ENCODE data around the gene MICOS13.

MICOS13 gene

GRCh38 chr19:5672708-5673459 is 7.4 kb downstream of the MICOS13 start:
- Histone ChIP-seq H3K4me3 (ENCODE audit: low read depth in 1 of 2, low read length in 2 of 2) (no peak overlapping the region), H3K36me3 (ENCODE audit: insufficient read depth, low read length) (peaks cover 13% of the 10 kb centered on the region), H3K4me1 (ENCODE audit: insufficient read depth, low read length) (no peaks in the 10 kb centered on the region), H3K9ac (ENCODE audit: low read length) (no peak overlapping the region), H3K9me3 (ENCODE audit: low read length) (no peaks in the 10 kb centered on the region), H3K27ac (ENCODE audit: low read depth, low read length) (no peak overlapping the region), H3K27me3 (ENCODE audit: control insufficient read depth in 1 of 2, insufficient read depth in 2 of 2, low read length in 2 of 2) (no peaks in the 10 kb centered on the region)

- peaks cover 25% of the 10 kb centered on the region for H3K36me3 ChIP-seq (ENCODE audit: insufficient read depth, low read length)
Observed at GRCh38 chr19:5671600-5671999, 8.7 kb downstream of the MICOS13 start.

GRCh38 chr19:5669212-5669611 is 11.1 kb downstream of the MICOS13 start:
- Histone ChIP-seq H3K4me3 (ENCODE audit: low read depth in 1 of 2, low read length in 2 of 2) (no peak overlapping the region), H3K9me3 (ENCODE audit: low read length) (no peaks in the 10 kb centered on the region), H3K36me3 (ENCODE audit: insufficient read depth, low read length) (peaks cover 48% of the 10 kb centered on the region), H3K27me3 (ENCODE audit: control insufficient read depth in 1 of 2, insufficient read depth in 2 of 2, low read length in 2 of 2) (no peaks in the 10 kb centered on the region), H3K4me1 (ENCODE audit: insufficient read depth, low read length) (no peaks in the 10 kb centered on the region), H3K27ac (ENCODE audit: low read depth, low read length) (no peak overlapping the region), H3K9ac (ENCODE audit: low read length) (no peak overlapping the region)

More at GRCh38 chr19:5671600-5671999, 8.7 kb downstream of the MICOS13 start:
- H3K9me3 ChIP-seq (ENCODE audit: low read length) = no peaks in the 10 kb centered on the region
- H3K9ac ChIP-seq (ENCODE audit: low read length) = no peak overlapping the region
- H3K4me3 ChIP-seq (ENCODE audit: low read depth in 1 of 2, low read length in 2 of 2) = no peak overlapping the region
- H3K27me3 ChIP-seq (ENCODE audit: control insufficient read depth in 1 of 2, insufficient read depth in 2 of 2, low read length in 2 of 2) = no peaks in the 10 kb centered on the region
- H3K4me1 ChIP-seq (ENCODE audit: insufficient read depth, low read length) = no peaks in the 10 kb centered on the region
- H3K27ac ChIP-seq (ENCODE audit: low read depth, low read length) = no peak overlapping the region

GRCh38 chr19:5667751-5668271 is 12.5 kb downstream of the MICOS13 start:
- Histone ChIP-seq H3K9ac (ENCODE audit: low read length) (no peak overlapping the region), H3K36me3 (ENCODE audit: insufficient read depth, low read length) (peaks cover 58% of the 10 kb centered on the region), H3K9me3 (ENCODE audit: low read length) (no peaks in the 10 kb centered on the region), H3K4me1 (ENCODE audit: insufficient read depth, low read length) (no peaks in the 10 kb centered on the region), H3K27ac (ENCODE audit: low read depth, low read length) (no peak overlapping the region), H3K27me3 (ENCODE audit: control insufficient read depth in 1 of 2, insufficient read depth in 2 of 2, low read length in 2 of 2) (no peaks in the 10 kb centered on the region), H3K4me3 (ENCODE audit: low read depth in 1 of 2, low read length in 2 of 2) (no peak overlapping the region)

- H3K4me1 ChIP-seq (ENCODE audit: insufficient read depth, low read length) = no peaks in the 10 kb centered on the region
- no peak overlapping the region for H3K9ac ChIP-seq (ENCODE audit: low read length)
- H3K27me3 ChIP-seq (ENCODE audit: control insufficient read depth in 1 of 2, insufficient read depth in 2 of 2, low read length in 2 of 2) = no peaks in the 10 kb centered on the region
- peaks cover 58% of the 10 kb centered on the region for H3K36me3 ChIP-seq (ENCODE audit: insufficient read depth, low read length)
- H3K27ac ChIP-seq (ENCODE audit: low read depth, low read length) = no peak overlapping the region
- no peaks in the 10 kb centered on the region for H3K9me3 ChIP-seq (ENCODE audit: low read length)
- H3K4me3 ChIP-seq (ENCODE audit: low read depth in 1 of 2, low read length in 2 of 2) = no peak overlapping the region
Observed at GRCh38 chr19:5666921-5667610, 13.2 kb downstream of the MICOS13 start.

GRCh38 chr19:5665781-5666513 is 14.4 kb downstream of the MICOS13 start:
- H3K4me1 ChIP-seq (ENCODE audit: insufficient read depth, low read length) = no peaks in the 10 kb centered on the region
- H3K9me3 ChIP-seq (ENCODE audit: low read length) = no peaks in the 10 kb centered on the region
- H3K36me3 ChIP-seq (ENCODE audit: insufficient read depth, low read length) = peaks cover 67% of the 10 kb centered on the region
- no peak overlapping the region for H3K27ac ChIP-seq (ENCODE audit: low read depth, low read length)
- H3K27me3 ChIP-seq (ENCODE audit: control insufficient read depth in 1 of 2, insufficient read depth in 2 of 2, low read length in 2 of 2) = no peaks in the 10 kb centered on the region
- no peak overlapping the region for H3K9ac ChIP-seq (ENCODE audit: low read length)
- no peak overlapping the region for H3K4me3 ChIP-seq (ENCODE audit: low read depth in 1 of 2, low read length in 2 of 2)

- no peak overlapping the region for H3K9ac ChIP-seq (ENCODE audit: low read length)
- no peaks in the 10 kb centered on the region for H3K27me3 ChIP-seq (ENCODE audit: control insufficient read depth in 1 of 2, insufficient read depth in 2 of 2, low read length in 2 of 2)
- H3K4me3 ChIP-seq (ENCODE audit: low read depth in 1 of 2, low read length in 2 of 2) = no peak overlapping the region
- no peak overlapping the region for H3K27ac ChIP-seq (ENCODE audit: low read depth, low read length)
- H3K36me3 ChIP-seq (ENCODE audit: insufficient read depth, low read length) = peaks cover 79% of the 10 kb centered on the region
- no peaks in the 10 kb centered on the region for H3K4me1 ChIP-seq (ENCODE audit: insufficient read depth, low read length)
- H3K9me3 ChIP-seq (ENCODE audit: low read length) = no peaks in the 10 kb centered on the region
Observed at GRCh38 chr19:5664515-5664914, 15.8 kb downstream of the MICOS13 start.

GRCh38 chr19:5663904-5664303 is 16.4 kb downstream of the MICOS13 start:
- H3K27ac ChIP-seq (ENCODE audit: low read depth, low read length) = no peak overlapping the region
- no peak overlapping the region for H3K9ac ChIP-seq (ENCODE audit: low read length)
- peaks cover 76% of the 10 kb centered on the region for H3K36me3 ChIP-seq (ENCODE audit: insufficient read depth, low read length)
- no peaks in the 10 kb centered on the region for H3K9me3 ChIP-seq (ENCODE audit: low read length)
- H3K4me1 ChIP-seq (ENCODE audit: insufficient read depth, low read length) = no peaks in the 10 kb centered on the region
- H3K4me3 ChIP-seq (ENCODE audit: low read depth in 1 of 2, low read length in 2 of 2) = no peak overlapping the region
- no peaks in the 10 kb centered on the region for H3K27me3 ChIP-seq (ENCODE audit: control insufficient read depth in 1 of 2, insufficient read depth in 2 of 2, low read length in 2 of 2)

GRCh38 chr19:5661483-5661882 is 18.8 kb downstream of the MICOS13 start:
- H3K36me3 ChIP-seq (ENCODE audit: insufficient read depth, low read length) = peaks cover 74% of the 10 kb centered on the region
- H3K4me1 ChIP-seq (ENCODE audit: insufficient read depth, low read length) = no peaks in the 10 kb centered on the region
- H3K9me3 ChIP-seq (ENCODE audit: low read length) = no peaks in the 10 kb centered on the region
- no peak overlapping the region for H3K27ac ChIP-seq (ENCODE audit: low read depth, low read length)
- H3K4me3 ChIP-seq (ENCODE audit: low read depth in 1 of 2, low read length in 2 of 2) = no peak overlapping the region
- H3K9ac ChIP-seq (ENCODE audit: low read length) = no peak overlapping the region
- H3K27me3 ChIP-seq (ENCODE audit: control insufficient read depth in 1 of 2, insufficient read depth in 2 of 2, low read length in 2 of 2) = no peaks in the 10 kb centered on the region

GRCh38 chr19:5655412-5655811 is 24.9 kb downstream of the MICOS13 start:
- no peak overlapping the region for H3K4me3 ChIP-seq (ENCODE audit: low read depth in 1 of 2, low read length in 2 of 2)
- no peak overlapping the region for H3K27ac ChIP-seq (ENCODE audit: low read depth, low read length)
- H3K4me1 ChIP-seq (ENCODE audit: insufficient read depth, low read length) = no peaks in the 10 kb centered on the region
- no peak overlapping the region for H3K9ac ChIP-seq (ENCODE audit: low read length)
- H3K27me3 ChIP-seq (ENCODE audit: control insufficient read depth in 1 of 2, insufficient read depth in 2 of 2, low read length in 2 of 2) = no peaks in the 10 kb centered on the region
- peaks cover 67% of the 10 kb centered on the region for H3K36me3 ChIP-seq (ENCODE audit: insufficient read depth, low read length)
- no peaks in the 10 kb centered on the region for H3K9me3 ChIP-seq (ENCODE audit: low read length)

- H3K4me1 ChIP-seq (ENCODE audit: insufficient read depth, low read length) = no peaks in the 10 kb centered on the region
- no peak overlapping the region for H3K27ac ChIP-seq (ENCODE audit: low read depth, low read length)
- H3K4me3 ChIP-seq (ENCODE audit: low read depth in 1 of 2, low read length in 2 of 2) = no peak overlapping the region
- peaks cover 67% of the 10 kb centered on the region for H3K36me3 ChIP-seq (ENCODE audit: insufficient read depth, low read length)
- H3K9ac ChIP-seq (ENCODE audit: low read length) = no peak overlapping the region
- H3K27me3 ChIP-seq (ENCODE audit: control insufficient read depth in 1 of 2, insufficient read depth in 2 of 2, low read length in 2 of 2) = no peaks in the 10 kb centered on the region
- no peaks in the 10 kb centered on the region for H3K9me3 ChIP-seq (ENCODE audit: low read length)
Observed at GRCh38 chr19:5654931-5655330, 25.4 kb downstream of the MICOS13 start.

All from muscle layer of colon (tissue), 2 donors.